Measurements from ENCODE around the gene MYO1E. TPM values are rescaled to one million over a fixed set of nuclear protein-coding genes. Genes with fewer than 3 reads are reported as not detected.

Gene MYO1E
- total and polyA plus RNA-seq, 4 donors, result 6.7 to 70.9 (median 21.6) TPM

- Histone ChIP-seq H3K36me3 (ENCODE audit: control insufficient read depth in 4 of 4, insufficient read depth in 3 of 4, low read depth in 1 of 4, low read length in 3 of 4) (no peaks in the 10 kb centered on the region), H3K9ac (ENCODE audit: low read depth in 1 of 2, low read length in 2 of 2) (no peak overlapping the region), H3K4me3 (ENCODE audit: low read depth in 1 of 3, low read length in 3 of 3) (no peak overlapping the region), H3K4me1 (ENCODE audit: control insufficient read depth in 4 of 4, insufficient read depth in 4 of 4, low read length in 3 of 4) (peaks cover 0 to 12% (median 6%) of the 10 kb centered on the region in 4 donors), H3K9me3 (ENCODE audit: control insufficient read depth in 4 of 4, low read length in 3 of 4) (no peaks in the 10 kb centered on the region), H3K27me3 (ENCODE audit: control insufficient read depth in 4 of 4, insufficient read depth in 4 of 4, low read length in 3 of 4) (no peaks in the 10 kb centered on the region), H3K27ac (ENCODE audit: low read depth in 1 of 2, low read length in 2 of 2) (no peak overlapping the region)
- WGBS, result 97% methylated on average over 5 of the region's 5 CpGs
- no peak for TF ChIP-seq JUND (IDR thresholded peaks at IDR 0.05)
- no peak for TF ChIP-seq YY1 (IDR thresholded peaks at IDR 0.05)
- TF ChIP-seq RXRA (IDR thresholded peaks at IDR 0.05), result no peak
- TF ChIP-seq MAX (IDR thresholded peaks at IDR 0.05), result no peak
- TF ChIP-seq REST (IDR thresholded peaks at IDR 0.05), result no peak
- TF ChIP-seq NR2F2 (IDR thresholded peaks at IDR 0.05), result no peak
- TF ChIP-seq ATF3 (IDR thresholded peaks at IDR 0.05), result no peak
- TF ChIP-seq HNF4A (conservative IDR thresholded peaks at IDR 0.05), result no peak
- TF ChIP-seq RAD21 (IDR thresholded peaks at IDR 0.05), result no peak
- no peak for TF ChIP-seq EGR1 (IDR thresholded peaks at IDR 0.05; ENCODE audit: low read depth in 2 of 2)
- DNase-seq (ENCODE audit: low spot score), result no peak
Observed at GRCh38 chr15:59407946-59408345, 35.3 kb upstream of the MYO1E start.

GRCh38 chr15:59406446-59406845, 33.8 kb upstream of the MYO1E start:
- no peak overlapping the region for H3K4me3 ChIP-seq (ENCODE audit: low read depth in 1 of 3, low read length in 3 of 3)
- TF ChIP-seq RAD21 (IDR thresholded peaks at IDR 0.05) (no peak), REST (IDR thresholded peaks at IDR 0.05) (no peak), ZBTB33 (IDR thresholded peaks at IDR 0.05) (no peak), MAX (IDR thresholded peaks at IDR 0.05) (no peak), GABPA (IDR thresholded peaks at IDR 0.05 in 1 of 2, conservative IDR thresholded peaks at IDR 0.05 in 1 of 2) (no peak), HNF4A (conservative IDR thresholded peaks at IDR 0.05) (no peak), YY1 (IDR thresholded peaks at IDR 0.05) (no peak), ATF3 (IDR thresholded peaks at IDR 0.05) (no peak), RXRA (IDR thresholded peaks at IDR 0.05) (no peak), NR2F2 (IDR thresholded peaks at IDR 0.05) (no peak)
- WGBS, result 58% methylated on average over 3 of the region's 3 CpGs
- peaks cover 0 to 11% (median 6%) of the 10 kb centered on the region in 4 donors for H3K4me1 ChIP-seq (ENCODE audit: control insufficient read depth in 4 of 4, insufficient read depth in 4 of 4, low read length in 3 of 4)
- no peaks in the 10 kb centered on the region for H3K9me3 ChIP-seq (ENCODE audit: control insufficient read depth in 4 of 4, low read length in 3 of 4)
- H3K36me3 ChIP-seq (ENCODE audit: control insufficient read depth in 4 of 4, insufficient read depth in 3 of 4, low read depth in 1 of 4, low read length in 3 of 4), result no peaks in the 10 kb centered on the region
- H3K9ac ChIP-seq (ENCODE audit: low read depth in 1 of 2, low read length in 2 of 2), result no peak overlapping the region
- no peak for DNase-seq (ENCODE audit: low spot score)
- no peaks in the 10 kb centered on the region for H3K27me3 ChIP-seq (ENCODE audit: control insufficient read depth in 4 of 4, insufficient read depth in 4 of 4, low read length in 3 of 4)
- no peak overlapping the region for H3K27ac ChIP-seq (ENCODE audit: low read depth in 1 of 2, low read length in 2 of 2)

Data from liver (tissue), 9 donors.